Sigmoid colon (tissue), 7 donors: Measurements from ENCODE around the gene CALCR. TPM values are rescaled to one million over a fixed set of nuclear protein-coding genes. Genes with fewer than 3 reads are reported as not detected.

Experiments used
- DNase-seq: peaks from one replicate; pipeline ENCODE4 v3.0.0-alpha.2; 2019
- H3K27ac ChIP-seq, 4 donors: fragments of 200-600 bp; sonication (generic); one replicate each; pipeline ENCODE4 v1.5.1; 2016 to 2019; ENCODE audit warnings: mild to moderate bottlenecking in 1 of 4
- H3K27me3 ChIP-seq, 3 donors: fragments of 200-600 bp; sonication (generic); one replicate each; pipeline ENCODE4 v1.5.1; 2019; ENCODE audit warnings: mild to moderate bottlenecking in 1 of 3
- H3K36me3 ChIP-seq, 4 donors: fragments of 200-600 bp; sonication (generic); one replicate each; pipeline ENCODE4 v1.5.1; 2016 to 2019
- H3K4me1 ChIP-seq, 4 donors: fragments of 200-600 bp; sonication (generic); one replicate each; pipeline ENCODE4 v1.5.1; 2017 to 2019
- H3K4me3 ChIP-seq, 4 donors: fragments of 200-600 bp; sonication (generic); one replicate each; pipeline ENCODE4 v1.5.1; 2017 to 2019; ENCODE audit warnings: mild to moderate bottlenecking in 2 of 4, moderate library complexity in 1 of 4
- H3K9me3 ChIP-seq, 4 donors: fragments of 200-600 bp in 3 of 4; sonication (generic) in 3 of 4; one replicate each; pipeline versions ENCODE4 v1.5.1 to v1.6.1; 2013 to 2019
- CTCF ChIP-seq, 4 experiments: fragments of 450-650 bp in 3 of 4; fragments of 200-600 bp in 1 of 4; IDR thresholded peaks; one replicate each; pipeline ENCODE4 v1.5.1; 2016 to 2019; ENCODE audit warnings: antibody characterized with exemption in 4 of 4, mild to moderate bottlenecking in 3 of 4, moderate library complexity in 2 of 4
- EP300 ChIP-seq, 4 donors: sonication (generic); formaldehyde crosslinking; IDR thresholded peaks; one replicate each; pipeline ENCODE4 v1.6.1; 2017; ENCODE audit warnings: antibody characterized with exemption in 4 of 4
- POLR2A ChIP-seq, 2 donors: fragments of 450-650 bp; IDR thresholded peaks; one replicate each; pipeline ENCODE4 v1.6.1; 2016; ENCODE audit warnings: antibody characterized with exemption in 2 of 2, mild to moderate bottlenecking in 2 of 2, moderate library complexity in 2 of 2
- POLR2AphosphoS5 ChIP-seq, 4 donors: sonication (generic); formaldehyde crosslinking; IDR thresholded peaks; one replicate each; pipeline ENCODE4 v1.6.1; 2017; ENCODE audit warnings: antibody characterized with exemption in 4 of 4
- WGBS, 2 donors: extraction: QIAGEN DNeasy Blood & Tissue Kit; methylation state at CpG; one replicate each; pipeline ENCODE4 v1.1.7; 2013; 5-methylcytosine and 5-hydroxymethylcytosine counted together
- intact Hi-C: fragments of 100-400 bp; cut with DNase I; formaldehyde crosslinking; loops from one replicate; pipeline ENCODE4 v1.15.1; 2023
- polyA plus RNA-seq, 3 donors: library from polyadenylated mRNA; stranded (reverse); fragments of 200-250 nt; gene quantifications; one replicate each; pipeline ENCODE4 v1.2.3, GENCODE V29; 2013
- total RNA-seq, 4 donors: library from RNA; depleted of rRNA; stranded (reverse); fragments of >200 nt; gene quantifications; one replicate each; pipeline ENCODE4 v1.1.0, GENCODE V29; 2016
- donor health status: healthy with polysubstance abuse.
- donor health status: Bipolar disorder and iron deficiency.
- donor health status: healthy.

The CALCR gene
- total and polyA plus RNA-seq, 7 donors, result 0.03 TPM; not detected in 6

- no peak overlapping the region for H3K4me3 ChIP-seq
- no peaks in the 10 kb centered on the region for H3K36me3 ChIP-seq
- TF ChIP-seq EP300 (IDR thresholded peaks at IDR 0.05) (no peak), POLR2AphosphoS5 (IDR thresholded peaks at IDR 0.05) (no peak), CTCF (IDR thresholded peaks at IDR 0.05) (no peak), POLR2A (IDR thresholded peaks at IDR 0.05) (no peak)
- no peak overlapping the region for H3K27ac ChIP-seq
- WGBS, 2 donors, result 70 to 84% methylated on average over 2 of the region's 2 CpGs
- H3K4me1 ChIP-seq, result peaks cover 0 to 7% (median under 1%) of the 10 kb centered on the region in 4 donors
- intact Hi-C loops, result no loop called here
- H3K27me3 ChIP-seq, result peaks cover 0 to 17% (median 7%) of the 10 kb centered on the region in 3 donors
- DNase-seq, result no peak
- H3K9me3 ChIP-seq, result no peaks in the 10 kb centered on the region
These were observed 4.9 kb upstream of the CALCR start for GRCh38 chr7:93579431-93579830.

DNA sequence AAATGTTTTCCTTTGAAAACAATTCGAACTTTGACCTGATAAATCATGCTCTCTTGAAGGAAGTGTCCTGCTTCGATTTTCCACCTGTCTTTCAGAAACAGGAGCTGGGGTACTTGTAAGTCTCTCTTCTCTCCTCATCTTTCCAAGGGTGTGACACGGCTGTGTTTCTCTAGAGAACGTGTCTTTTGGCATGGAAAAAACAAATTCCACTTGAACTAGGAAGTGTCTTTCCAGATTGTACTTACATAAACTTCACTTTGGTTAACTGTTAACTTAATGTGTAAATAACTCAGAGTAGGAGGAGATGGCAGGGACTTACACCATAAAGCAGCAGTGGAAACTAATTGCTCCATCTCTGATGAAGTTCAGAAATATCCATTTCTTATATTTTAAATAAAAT is 4.2 kb upstream of the CALCR start:
- no peak for DNase-seq
- Histone ChIP-seq H3K27ac (no peak overlapping the region), H3K4me1 (peaks cover 0 to 10% (median 2%) of the 10 kb centered on the region in 4 donors), H3K27me3 (peaks cover 0 to 24% (median 14%) of the 10 kb centered on the region in 3 donors), H3K4me3 (no peak overlapping the region), H3K36me3 (no peaks in the 10 kb centered on the region), H3K9me3 (no peaks in the 10 kb centered on the region)
- intact Hi-C loops, result no loop called here
- WGBS, 2 donors, result 8 to 48% methylated on average over 4 of the region's 4 CpGs
- no peak for TF ChIP-seq POLR2AphosphoS5 (IDR thresholded peaks at IDR 0.05)
- no peak for TF ChIP-seq CTCF (IDR thresholded peaks at IDR 0.05)
- no peak for TF ChIP-seq EP300 (IDR thresholded peaks at IDR 0.05)
- TF ChIP-seq POLR2A (IDR thresholded peaks at IDR 0.05), result no peak

DNA sequence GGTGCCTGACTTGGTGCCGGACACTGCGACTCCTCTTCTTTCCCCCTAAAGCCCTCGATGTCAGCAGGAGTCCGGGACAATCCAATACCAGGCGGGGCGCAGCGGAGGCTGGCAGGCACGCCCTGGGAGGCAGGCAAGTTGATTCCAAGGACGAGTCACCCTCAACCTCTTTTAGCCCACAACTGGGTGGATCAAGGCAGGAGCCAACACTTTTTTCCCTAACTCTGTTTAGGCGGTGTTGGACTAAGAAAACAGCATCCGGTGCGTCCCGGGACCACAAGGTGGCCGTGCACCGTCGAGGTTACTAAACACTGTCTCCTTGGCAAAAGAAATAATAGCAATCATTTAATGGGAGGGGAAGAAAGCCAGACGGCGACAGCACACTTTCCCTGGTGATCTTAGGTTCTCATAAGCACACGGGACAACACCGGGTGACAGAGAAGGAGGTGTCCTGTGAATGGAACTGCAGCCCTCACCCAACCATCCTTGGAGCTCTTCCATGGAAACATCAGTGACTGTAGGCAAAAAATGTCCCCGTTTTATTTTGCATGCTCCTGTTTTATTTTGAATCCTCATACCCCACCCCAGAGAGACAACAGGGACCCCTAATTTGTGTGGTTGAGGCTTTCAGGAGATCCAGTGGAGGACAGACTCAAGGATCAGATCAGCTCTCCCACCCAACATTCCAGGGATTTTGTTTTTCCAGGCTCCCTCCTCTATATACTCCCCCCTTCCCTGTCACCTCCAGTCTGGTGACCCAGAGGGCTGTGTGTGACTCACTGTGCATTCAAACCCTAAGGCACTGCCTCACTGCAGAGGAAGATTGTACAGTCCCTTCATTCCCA is 1.3 kb upstream of the CALCR start:
- DNase-seq, result no peak
- H3K27ac ChIP-seq, result no peak overlapping the region
- H3K36me3 ChIP-seq, result no peaks in the 10 kb centered on the region
- peaks cover 0 to 10% (median 2%) of the 10 kb centered on the region in 4 donors for H3K4me1 ChIP-seq
- 9 to 11% methylated on average over 21 of the region's 21 CpGs for WGBS, 2 donors
- TF ChIP-seq CTCF (IDR thresholded peaks at IDR 0.05), result no peak
- TF ChIP-seq EP300 (IDR thresholded peaks at IDR 0.05), result no peak
- TF ChIP-seq POLR2AphosphoS5 (IDR thresholded peaks at IDR 0.05), result no peak
- TF ChIP-seq POLR2A (IDR thresholded peaks at IDR 0.05), result no peak
- peaks cover 0 to 29% (median 14%) of the 10 kb centered on the region in 3 donors for H3K27me3 ChIP-seq
- no peak overlapping the region for H3K4me3 ChIP-seq
- no peaks in the 10 kb centered on the region for H3K9me3 ChIP-seq
- intact Hi-C loops, result no loop called here

GRCh38 chr7:93574269-93574645 is 267 bp downstream of the CALCR start:
- H3K4me1 ChIP-seq, result peaks cover 0 to 10% (median 2%) of the 10 kb centered on the region in 4 donors
- peaks cover 0 to 29% (median 14%) of the 10 kb centered on the region in 3 donors for H3K27me3 ChIP-seq
- peak overlapping the region in 1 of 4 donors; percentile 21 for H3K4me3 ChIP-seq
- no peak overlapping the region for H3K27ac ChIP-seq
- intact Hi-C loops, result no loop called here
- H3K36me3 ChIP-seq, result no peaks in the 10 kb centered on the region
- DNase-seq, result no peak
- no peak for TF ChIP-seq EP300 (IDR thresholded peaks at IDR 0.05)
- TF ChIP-seq CTCF (IDR thresholded peaks at IDR 0.05), result no peak
- TF ChIP-seq POLR2A (IDR thresholded peaks at IDR 0.05), result no peak
- TF ChIP-seq POLR2AphosphoS5 (IDR thresholded peaks at IDR 0.05), result no peak
- H3K9me3 ChIP-seq, result no peaks in the 10 kb centered on the region
- WGBS, 2 donors, result 4 to 8% methylated on average over 19 of the region's 19 CpGs
